Ramos (cell line): ENCODE results near the gene TMEM69.
"Not testable (repeated sequence)": the region's sequence is repeated elsewhere in the genome, so short reads cannot be mapped to it uniquely, and the experiment has no call there.

Experiments
- in situ Hi-C: fragments of 300-500 bp; cut with MboI; formaldehyde crosslinking; loops from one replicate; pipeline ENCODE4 v1.14.3; 2022; ENCODE audit warnings: low sequenced_read_pairs; ENCODE audit not compliant: unreplicated experiment

The TMEM69 gene

GRCh38 chr1:45730075-45730779 is 42.2 kb downstream of the TMEM69 start:
- in situ Hi-C loops: no loop called here

- in situ Hi-C loops: no loop called here
These were observed 42.9 kb downstream of the TMEM69 start for GRCh38 chr1:45730780-45731319.

- in situ Hi-C loops: no loop called here
These were observed 51.2 kb downstream of the TMEM69 start for GRCh38 chr1:45739137-45739536.

GRCh38 chr1:45739641-45740156 is 51.7 kb downstream of the TMEM69 start:
- in situ Hi-C loops: not testable (repeated sequence)
